ENCODE results near the gene TAF1D.

Gene TAF1D

DNA sequence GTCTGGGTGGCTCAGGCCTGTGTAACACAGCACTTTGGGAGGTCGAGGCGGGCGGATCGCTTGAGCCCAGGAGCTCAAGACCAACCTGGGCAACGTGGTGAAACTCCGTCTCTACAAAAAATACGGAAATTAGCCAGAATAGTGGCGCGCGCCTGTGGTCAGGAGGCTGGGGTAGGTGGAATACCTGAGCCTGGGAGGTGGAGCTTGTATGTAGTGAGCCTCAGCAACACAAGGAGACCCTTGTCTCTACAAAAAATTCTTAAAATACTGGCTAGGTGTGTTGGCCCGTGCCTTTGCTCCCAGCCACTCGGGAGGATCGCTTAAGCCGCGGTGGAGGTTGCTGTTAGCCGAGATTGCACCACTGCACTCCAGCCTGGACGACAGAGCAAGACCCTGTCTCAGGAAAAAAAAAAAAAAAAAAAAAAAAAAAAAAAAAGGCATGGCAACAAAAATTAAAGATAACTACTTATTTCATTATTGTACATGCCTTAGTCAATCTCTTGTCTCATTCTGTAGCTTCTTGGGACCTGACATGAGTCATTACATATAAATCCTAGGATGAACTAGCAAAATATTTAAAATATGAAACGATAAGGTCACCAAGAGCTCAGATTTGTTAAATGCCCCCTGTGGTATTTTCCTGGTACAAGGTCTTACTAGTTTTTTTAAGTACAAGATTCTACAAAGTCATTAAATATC lies 1.1 kb downstream of the TAF1D start:
- 0 out of 2 replicates have a peak, but pooled peaks cover 5% of the 10 kb centered on the region for H3K4me1 ChIP-seq (ENCODE audit: insufficient read depth, low read length)
- H3K9ac ChIP-seq (ENCODE audit: low read depth, low read length) = peak overlapping the region; percentile 97
- H3K36me3 ChIP-seq (ENCODE audit: insufficient read depth, low read length) = peaks cover 25% of the 10 kb centered on the region
- H3K9me3 ChIP-seq (ENCODE audit: control insufficient read depth, insufficient read depth, low read length) = no peaks in the 10 kb centered on the region

DNA sequence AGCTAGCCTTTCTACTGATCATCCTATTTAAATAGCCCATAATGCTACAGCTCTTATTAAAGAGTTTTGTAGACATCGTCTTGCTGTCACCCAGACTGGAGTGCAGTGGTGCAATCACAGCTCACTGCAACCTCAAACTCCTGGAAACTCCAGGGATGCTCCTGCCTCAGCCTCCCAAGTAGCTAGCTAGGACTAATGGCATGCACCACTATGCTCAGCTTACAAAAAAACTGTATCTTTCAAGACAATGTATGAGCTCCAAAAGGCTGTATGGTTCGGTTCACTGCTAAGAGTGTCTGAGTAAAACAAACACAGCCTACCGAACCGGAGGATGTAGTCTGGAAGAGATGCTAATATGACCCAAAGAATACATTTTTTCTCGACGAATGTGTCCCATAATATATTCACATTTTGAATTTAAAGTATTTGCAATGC lies 2.6 kb downstream of the TAF1D start:
- no peaks in the 10 kb centered on the region for H3K9me3 ChIP-seq (ENCODE audit: control insufficient read depth, insufficient read depth, low read length)
- H3K9ac ChIP-seq (ENCODE audit: low read depth, low read length) = peak overlapping the region; percentile 4; the same call in 1 of the 2 replicates
- peaks cover 31% of the 10 kb centered on the region for H3K36me3 ChIP-seq (ENCODE audit: insufficient read depth, low read length)
- 0 out of 2 replicates have a peak, but pooled peaks cover 5% of the 10 kb centered on the region for H3K4me1 ChIP-seq (ENCODE audit: insufficient read depth, low read length)

DNA sequence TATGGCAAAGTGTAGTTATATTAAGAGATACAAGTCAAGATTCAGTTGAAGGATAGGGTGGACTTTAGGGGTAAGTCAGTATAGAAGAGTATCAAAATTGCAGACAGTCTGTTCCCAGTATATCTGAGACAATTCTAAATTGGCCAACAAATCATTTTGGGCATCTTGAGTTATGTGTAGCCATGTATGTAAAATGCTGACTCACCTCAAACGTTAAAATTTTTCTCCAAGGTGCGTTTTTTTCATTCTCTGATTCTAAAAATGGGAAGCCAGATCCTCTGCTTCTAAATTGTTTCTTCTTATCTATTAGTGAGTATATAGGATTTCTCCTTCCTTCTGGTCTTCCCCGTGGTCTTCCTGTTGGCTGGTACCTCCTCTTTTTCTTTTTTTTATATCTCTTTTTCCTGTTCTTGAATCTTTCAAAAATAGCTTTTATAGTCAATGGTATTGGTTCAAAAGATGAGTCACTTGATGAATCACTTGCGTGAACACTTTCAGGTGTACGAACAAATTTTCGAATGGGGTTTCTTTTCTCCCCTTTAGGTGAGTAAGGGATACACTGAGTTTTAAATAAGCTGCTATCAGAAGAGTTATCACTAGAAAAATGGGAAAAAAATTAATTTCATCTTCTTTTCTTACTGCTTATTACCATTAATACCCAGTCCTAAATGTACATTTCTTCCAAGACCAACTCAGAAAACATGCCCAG lies 3.2 kb downstream of the TAF1D start:
- H3K9me3 ChIP-seq (ENCODE audit: control insufficient read depth, insufficient read depth, low read length) = no peaks in the 10 kb centered on the region
- peak overlapping the region; percentile 4; the same call in 1 of the 2 replicates for H3K9ac ChIP-seq (ENCODE audit: low read depth, low read length)
- peaks cover 37% of the 10 kb centered on the region for H3K36me3 ChIP-seq (ENCODE audit: insufficient read depth, low read length)
- 0 out of 2 replicates have a peak, but pooled peaks cover 5% of the 10 kb centered on the region for H3K4me1 ChIP-seq (ENCODE audit: insufficient read depth, low read length)

DNA sequence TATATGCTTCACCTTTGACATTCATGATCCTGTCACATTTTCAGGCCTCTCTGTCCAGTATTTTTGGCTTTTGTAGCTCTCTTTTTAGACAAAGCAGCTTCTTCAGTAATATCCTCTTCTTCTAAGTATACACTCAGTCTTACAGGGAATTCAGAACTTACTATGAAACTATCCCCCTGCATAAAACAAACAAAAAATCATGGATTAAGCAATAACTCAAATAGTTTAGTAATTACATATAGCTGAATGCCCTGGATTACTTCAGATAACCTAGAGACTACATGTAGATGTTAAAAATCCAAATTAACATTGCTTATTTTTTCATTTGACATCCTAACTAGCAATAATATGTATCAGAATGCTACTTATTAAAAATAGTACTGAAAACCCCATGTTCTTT lies 5.2 kb downstream of the TAF1D start:
- H3K36me3 ChIP-seq (ENCODE audit: insufficient read depth, low read length) = peaks cover 44% of the 10 kb centered on the region
- no peak overlapping the region for H3K9ac ChIP-seq (ENCODE audit: low read depth, low read length)
- 0 out of 2 replicates have a peak, but pooled peaks cover 5% of the 10 kb centered on the region for H3K4me1 ChIP-seq (ENCODE audit: insufficient read depth, low read length)

DNA sequence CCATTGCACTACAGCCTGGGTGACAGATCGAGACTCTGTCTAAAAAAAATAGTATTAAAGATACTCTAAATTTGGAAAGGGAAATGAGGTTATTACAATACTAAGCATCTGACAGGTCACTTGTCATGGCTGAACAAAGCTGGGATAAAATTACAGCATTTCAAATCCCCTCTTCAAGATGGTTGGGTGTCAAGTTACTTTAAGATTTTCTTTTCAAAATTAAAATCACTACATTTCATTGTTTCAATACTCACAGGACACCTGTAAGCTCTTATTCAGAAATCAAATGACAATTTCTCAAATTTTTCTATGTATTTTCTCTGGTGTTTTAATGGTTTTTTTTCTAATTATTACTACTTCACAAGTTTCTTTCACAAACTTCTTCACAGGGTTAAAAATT lies 5.7 kb downstream of the TAF1D start:
- no peak overlapping the region for H3K9ac ChIP-seq (ENCODE audit: low read depth, low read length)

More for the DNA sequence above, 5.2 kb downstream of the TAF1D start:
- H3K9me3 ChIP-seq (ENCODE audit: control insufficient read depth, insufficient read depth, low read length) = no peaks in the 10 kb centered on the region

DNA sequence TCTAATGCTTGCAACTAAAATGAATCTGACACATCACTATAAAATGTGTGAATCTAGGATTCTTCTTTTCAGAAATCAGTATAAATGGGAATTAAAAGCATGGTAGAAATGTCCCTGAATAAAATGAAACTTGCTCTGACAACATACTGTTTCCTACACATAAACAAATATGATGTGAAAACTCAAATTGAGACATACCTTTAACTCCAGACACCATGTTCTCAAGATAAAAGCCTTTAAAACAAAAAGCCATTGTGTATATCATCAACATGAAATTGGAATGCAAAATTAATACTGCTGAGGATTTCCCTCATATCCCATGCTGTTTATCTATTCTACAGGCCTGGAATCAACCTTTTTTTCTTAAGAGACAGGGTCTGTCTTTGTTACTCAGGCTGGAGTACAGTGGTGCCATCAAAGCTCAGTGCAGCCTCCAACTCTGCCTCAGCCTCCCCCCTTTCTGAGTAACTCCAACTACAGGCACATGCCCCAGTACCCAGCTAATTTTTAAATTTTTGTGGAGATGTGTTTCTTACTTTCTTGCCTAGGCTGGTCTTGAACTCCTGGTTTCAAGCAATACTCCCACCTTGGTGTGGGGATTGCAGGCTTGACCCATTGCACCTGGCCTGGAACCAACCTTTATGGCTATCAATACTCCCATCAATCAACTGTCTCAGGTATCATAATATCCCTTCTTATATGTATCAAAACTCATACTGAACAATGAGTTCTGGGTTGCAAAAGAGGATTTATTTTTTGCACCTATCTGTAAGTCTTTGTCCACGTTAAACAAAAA lies 6.7 kb downstream of the TAF1D start:
- Histone ChIP-seq H3K9ac (ENCODE audit: low read depth, low read length) (no peak overlapping the region), H3K36me3 (ENCODE audit: insufficient read depth, low read length) (peaks cover 55% of the 10 kb centered on the region), H3K4me1 (ENCODE audit: insufficient read depth, low read length) (0 out of 2 replicates have a peak, but pooled peaks cover 5% of the 10 kb centered on the region), H3K9me3 (ENCODE audit: control insufficient read depth, insufficient read depth, low read length) (no peaks in the 10 kb centered on the region)

More for the DNA sequence above, 5.7 kb downstream of the TAF1D start:
- 0 out of 2 replicates have a peak, but pooled peaks cover 5% of the 10 kb centered on the region for H3K4me1 ChIP-seq (ENCODE audit: insufficient read depth, low read length)
- peaks cover 47% of the 10 kb centered on the region for H3K36me3 ChIP-seq (ENCODE audit: insufficient read depth, low read length)
- H3K9me3 ChIP-seq (ENCODE audit: control insufficient read depth, insufficient read depth, low read length) = no peaks in the 10 kb centered on the region

DNA sequence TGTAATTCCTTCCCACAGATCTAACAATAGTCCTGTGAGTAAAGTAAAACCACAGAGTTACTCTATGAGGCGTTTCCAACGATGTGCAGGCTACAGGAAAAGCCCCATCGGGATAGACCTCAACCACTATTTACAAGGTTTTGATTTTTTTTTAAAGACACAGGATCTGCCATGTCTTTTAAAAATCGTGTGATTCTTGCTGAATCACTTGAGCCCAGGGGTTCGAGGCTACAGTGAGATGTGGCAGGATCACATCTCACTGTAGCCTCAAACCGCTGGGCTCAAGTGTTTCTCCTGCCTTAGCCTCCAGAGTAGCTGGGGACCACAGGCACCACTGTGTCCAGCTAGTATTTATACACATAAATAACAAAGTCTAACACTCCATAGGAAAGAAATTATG lies 7.8 kb downstream of the TAF1D start:
- Histone ChIP-seq H3K4me1 (ENCODE audit: insufficient read depth, low read length) (0 out of 2 replicates have a peak, but pooled peaks cover 2% of the 10 kb centered on the region), H3K36me3 (ENCODE audit: insufficient read depth, low read length) (peaks cover 56% of the 10 kb centered on the region), H3K9me3 (ENCODE audit: control insufficient read depth, insufficient read depth, low read length) (no peaks in the 10 kb centered on the region), H3K9ac (ENCODE audit: low read depth, low read length) (no peak overlapping the region)

DNA sequence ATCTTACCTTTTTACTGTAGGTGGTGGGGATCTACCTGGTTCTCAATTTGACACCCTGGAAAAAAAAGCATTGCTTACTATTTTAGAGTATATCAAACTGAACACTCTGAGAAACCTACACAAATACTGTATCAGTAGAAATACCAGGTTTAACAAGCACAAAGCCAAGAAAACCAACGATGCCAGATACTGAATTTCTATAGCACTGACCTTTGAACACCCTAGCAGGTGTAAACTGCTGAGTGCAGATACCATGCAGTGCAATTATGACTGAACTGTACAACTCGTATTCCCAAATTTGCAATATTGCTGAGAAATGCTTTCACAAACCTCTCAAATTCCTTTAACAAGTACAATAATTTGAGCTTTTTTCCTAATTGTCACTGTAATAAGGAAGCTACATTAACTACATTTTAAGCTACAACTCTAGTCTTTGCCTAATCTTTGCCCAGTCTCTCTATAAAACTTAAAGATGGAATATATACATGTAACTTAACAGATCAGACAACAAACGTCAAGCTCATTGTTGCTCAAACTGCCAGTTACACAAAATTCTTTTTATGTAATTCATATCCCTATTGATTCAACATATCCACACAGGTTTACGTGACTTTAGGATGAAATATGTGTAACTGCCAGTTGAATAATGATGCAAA lies 8.9 kb downstream of the TAF1D start:
- no peak overlapping the region for H3K9ac ChIP-seq (ENCODE audit: low read depth, low read length)
- no peaks in the 10 kb centered on the region for H3K9me3 ChIP-seq (ENCODE audit: control insufficient read depth, insufficient read depth, low read length)
- H3K36me3 ChIP-seq (ENCODE audit: insufficient read depth, low read length) = peaks cover 46% of the 10 kb centered on the region
- H3K4me1 ChIP-seq (ENCODE audit: insufficient read depth, low read length) = no peaks in the 10 kb centered on the region

DNA sequence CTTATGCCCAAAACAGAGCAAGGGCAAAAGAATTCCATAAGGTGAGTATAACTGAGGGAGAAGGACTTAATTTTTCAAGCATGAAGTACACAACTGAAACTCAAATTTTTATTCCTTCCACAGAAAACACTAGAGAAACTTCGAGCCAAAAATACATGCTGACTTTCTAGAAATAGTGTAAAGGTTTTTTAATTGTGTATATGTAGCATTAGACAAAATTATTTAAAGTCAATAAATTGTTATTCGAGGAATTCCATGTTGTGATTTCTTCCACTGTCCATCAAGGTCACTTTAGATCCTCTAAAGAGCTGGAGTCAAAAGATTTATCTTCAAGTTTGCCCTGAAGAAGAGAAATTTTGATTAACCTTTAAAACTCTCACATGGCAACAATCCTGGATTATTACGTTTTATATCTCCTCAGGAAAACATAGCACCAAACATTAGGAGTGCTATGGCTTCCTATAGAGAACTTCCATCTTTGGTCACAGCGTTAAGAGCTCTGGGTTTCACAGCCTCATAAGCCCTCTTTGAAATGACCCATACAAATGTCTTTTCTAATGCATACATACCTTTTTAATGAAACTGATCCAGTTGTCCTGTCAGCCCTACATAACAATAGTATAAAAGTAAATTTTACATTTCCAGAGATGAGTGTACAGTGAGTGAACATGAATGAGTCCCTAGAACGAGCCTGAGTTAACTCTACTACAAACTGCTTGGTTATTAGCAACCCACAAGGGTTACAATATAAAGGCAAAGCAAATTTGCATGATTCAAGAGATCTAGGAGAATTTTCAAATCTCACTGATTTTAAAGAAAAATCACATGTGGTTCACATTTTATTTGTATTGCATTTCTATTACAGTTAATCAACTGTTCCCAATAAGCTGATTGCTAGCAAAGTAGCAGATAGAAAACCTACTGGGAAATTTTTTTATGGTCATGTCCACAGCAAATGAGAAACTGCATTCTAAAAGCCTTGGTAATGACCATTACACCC lies 10.9 kb downstream of the TAF1D start:
- H3K36me3 ChIP-seq (ENCODE audit: insufficient read depth, low read length) = peaks cover 40% of the 10 kb centered on the region
- H3K9ac ChIP-seq (ENCODE audit: low read depth, low read length) = no peak overlapping the region
- H3K9me3 ChIP-seq (ENCODE audit: control insufficient read depth, insufficient read depth, low read length) = no peaks in the 10 kb centered on the region
- H3K4me1 ChIP-seq (ENCODE audit: insufficient read depth, low read length) = no peaks in the 10 kb centered on the region

DNA sequence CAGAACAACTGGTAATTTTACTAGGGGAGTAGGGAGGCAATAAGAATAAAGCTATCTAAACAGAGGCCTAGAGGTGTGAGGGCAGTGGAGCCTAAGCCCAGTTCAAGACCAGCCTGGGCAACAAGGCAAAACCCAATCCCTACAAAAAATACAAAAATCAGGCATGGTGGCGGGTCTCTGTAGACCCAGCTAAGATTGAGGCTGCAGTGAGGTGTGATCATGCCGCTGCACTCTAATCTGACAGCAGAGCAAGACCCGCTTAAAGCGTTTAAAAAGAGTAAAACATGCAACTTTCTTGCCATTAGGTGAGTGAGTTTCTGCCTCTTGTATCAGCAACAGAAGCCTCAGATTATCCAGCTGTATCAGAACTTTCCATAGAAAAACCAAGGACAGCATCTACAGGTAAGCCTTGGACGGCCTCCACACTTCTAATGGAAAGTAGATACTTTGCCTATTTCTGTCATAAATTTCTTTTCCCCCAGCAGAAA lies 12.1 kb downstream of the TAF1D start:
- Histone ChIP-seq H3K36me3 (ENCODE audit: insufficient read depth, low read length) (peaks cover 36% of the 10 kb centered on the region), H3K4me1 (ENCODE audit: insufficient read depth, low read length) (no peaks in the 10 kb centered on the region), H3K9me3 (ENCODE audit: control insufficient read depth, insufficient read depth, low read length) (no peaks in the 10 kb centered on the region), H3K9ac (ENCODE audit: low read depth, low read length) (no peak overlapping the region)

DNA sequence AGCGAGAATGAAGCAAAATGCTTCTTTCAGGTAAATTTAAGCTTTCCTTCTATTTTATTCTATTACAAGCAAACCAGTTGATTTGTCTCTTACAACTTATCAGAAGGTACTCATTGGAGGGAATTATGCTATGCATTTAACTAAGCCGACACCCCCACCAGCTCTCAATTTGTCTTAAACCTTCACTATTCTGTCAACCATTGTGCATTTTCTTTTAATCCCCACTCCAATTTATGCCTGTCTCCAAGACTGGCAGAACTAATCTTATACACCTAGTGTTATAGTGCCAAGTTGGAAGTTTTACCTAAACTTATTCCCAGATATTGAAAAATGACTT lies 12.5 kb downstream of the TAF1D start:
- Histone ChIP-seq H3K4me1 (ENCODE audit: insufficient read depth, low read length) (no peaks in the 10 kb centered on the region), H3K9ac (ENCODE audit: low read depth, low read length) (no peak overlapping the region), H3K36me3 (ENCODE audit: insufficient read depth, low read length) (peaks cover 35% of the 10 kb centered on the region), H3K9me3 (ENCODE audit: control insufficient read depth, insufficient read depth, low read length) (no peaks in the 10 kb centered on the region)

DNA sequence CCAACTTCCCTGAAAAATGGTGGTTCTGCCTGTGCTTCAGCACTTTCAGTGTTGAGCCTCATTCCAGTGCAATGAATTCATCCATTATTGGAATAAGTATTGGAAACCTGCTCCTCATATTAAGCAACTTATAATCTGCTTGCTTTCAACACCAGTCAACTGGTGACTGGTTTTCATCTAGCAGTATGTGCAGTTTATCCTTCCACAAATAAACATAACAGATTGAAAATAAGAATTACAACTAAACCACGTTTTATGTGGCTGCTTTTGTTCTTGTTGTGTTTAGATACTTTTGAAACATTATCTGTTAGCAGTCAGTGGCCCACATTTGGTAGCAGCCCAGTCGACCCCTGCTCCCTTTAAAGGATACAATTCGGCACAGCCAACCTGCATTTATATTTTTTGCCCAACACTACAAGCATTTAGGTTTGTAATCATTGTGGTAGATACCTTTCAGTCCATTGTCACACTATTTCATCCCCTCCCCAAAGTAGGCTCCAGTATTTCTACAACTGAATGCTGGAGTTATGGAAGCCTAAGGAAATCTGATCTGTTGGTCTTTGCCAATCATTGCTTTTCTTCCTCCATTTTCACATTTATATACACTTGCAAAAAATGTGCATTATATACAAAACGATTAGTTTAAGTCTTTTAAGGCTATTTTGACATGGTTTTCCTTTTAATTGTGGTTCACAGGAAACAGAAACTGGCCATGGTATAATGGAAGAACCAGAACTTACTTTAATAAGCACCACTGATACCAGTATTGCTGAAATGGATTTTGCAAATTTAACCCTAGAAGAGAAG lies 13.1 kb downstream of the TAF1D start:
- Histone ChIP-seq H3K9ac (ENCODE audit: low read depth, low read length) (no peak overlapping the region), H3K36me3 (ENCODE audit: insufficient read depth, low read length) (peaks cover 29% of the 10 kb centered on the region), H3K4me1 (ENCODE audit: insufficient read depth, low read length) (no peaks in the 10 kb centered on the region), H3K9me3 (ENCODE audit: control insufficient read depth, insufficient read depth, low read length) (no peaks in the 10 kb centered on the region)
